NCI-H1930 (cell line): Measurements from ENCODE around the gene POTEI.
"Not testable (repeated sequence)": the region's sequence is repeated elsewhere in the genome, so short reads cannot be mapped to it uniquely, and the experiment has no call there.

Source experiments
- DNase-seq, 2 experiments: peaks; one replicate each; lab custom pipeline; 2025; lab: John Stamatoyannopoulos, UW

The POTEI gene

DNA sequence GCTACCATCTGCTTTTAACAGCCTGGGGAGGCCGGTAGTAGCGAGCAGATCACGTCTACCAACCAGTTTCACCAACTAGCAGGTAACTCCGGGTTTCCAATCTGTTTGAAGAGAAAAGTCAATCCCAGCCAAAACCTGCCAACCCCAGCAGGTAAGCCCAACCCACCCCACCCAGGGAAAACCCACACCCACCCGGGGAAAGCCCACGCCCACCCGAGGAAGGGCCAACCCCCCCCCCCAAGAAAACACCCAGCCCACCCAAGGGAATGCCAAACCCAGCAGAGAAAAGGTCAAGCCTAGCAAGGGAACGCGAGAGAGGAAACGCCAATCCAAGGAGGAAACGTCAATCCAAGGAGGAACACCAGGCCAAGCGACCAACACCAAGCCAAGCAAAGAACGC is at the start of gene POTEI:
Gene POTEI (minus strand): TSS at position 101 of the 400 bp plus-strand sequence. CDS start 93 bp downstream, at position 8.
- DNase-seq = not testable (repeated sequence)

DNA sequence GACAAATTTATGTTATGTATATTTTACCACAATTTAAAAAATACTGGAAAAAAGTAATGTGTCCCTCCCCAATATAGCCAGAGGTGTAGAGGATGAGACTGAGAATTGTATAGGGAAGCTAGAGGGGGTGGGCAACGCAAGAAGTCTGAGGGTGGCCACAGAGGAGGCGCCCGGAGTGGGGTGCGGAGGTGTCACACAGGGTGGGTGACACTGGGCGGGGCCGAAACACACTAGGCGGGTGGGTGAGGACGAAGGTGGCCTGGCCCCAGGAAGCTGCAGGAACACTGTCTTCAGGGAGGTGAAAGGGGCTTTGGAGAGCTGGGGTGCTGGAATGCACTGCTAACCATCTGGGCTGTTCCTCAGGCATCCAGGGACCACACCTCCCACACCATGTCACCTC is 47.3 kb upstream of the POTEI start:
- not testable (repeated sequence) for DNase-seq

DNA sequence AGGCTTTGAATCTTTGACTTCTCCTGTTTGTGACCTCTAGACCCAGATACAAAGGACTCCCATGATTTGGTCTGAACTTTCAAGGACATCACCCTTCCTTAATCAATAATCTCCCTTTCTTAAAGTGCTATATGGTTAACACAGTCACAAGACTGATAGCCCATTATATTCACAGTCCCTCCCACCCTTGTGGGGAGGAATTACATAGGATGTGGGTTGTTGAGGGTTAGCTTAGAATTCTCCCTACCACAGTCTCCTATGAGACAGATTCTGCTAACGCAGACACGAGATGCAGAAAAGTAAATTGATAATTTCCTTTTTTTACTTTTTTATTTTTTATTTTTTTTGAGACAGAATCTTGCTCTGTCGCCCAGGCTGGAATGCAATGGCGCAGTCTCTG is 45.0 kb upstream of the POTEI start:
- DNase-seq = not testable (repeated sequence)

DNA sequence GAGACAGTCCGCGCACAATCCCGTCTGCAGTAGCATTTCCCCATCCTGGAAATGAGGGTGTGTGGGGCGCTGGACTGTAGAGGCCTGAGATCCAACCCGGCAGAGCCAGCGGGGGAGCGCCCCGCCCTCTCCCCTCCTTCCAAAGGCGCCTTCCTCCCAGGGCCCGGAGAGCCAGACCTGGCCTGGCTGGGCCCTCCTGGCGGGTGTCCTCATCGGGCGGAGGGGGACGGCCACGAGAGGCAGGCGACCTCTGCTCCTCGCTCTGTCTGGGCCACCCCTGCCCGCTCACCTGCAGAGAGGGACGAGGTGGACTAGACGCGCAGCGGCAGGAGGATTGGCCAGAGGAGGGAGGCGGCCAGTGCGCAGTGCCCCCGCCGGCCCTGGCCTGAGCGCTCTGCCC is 40.3 kb upstream of the POTEI start:
- DNase-seq = not testable (repeated sequence)

DNA sequence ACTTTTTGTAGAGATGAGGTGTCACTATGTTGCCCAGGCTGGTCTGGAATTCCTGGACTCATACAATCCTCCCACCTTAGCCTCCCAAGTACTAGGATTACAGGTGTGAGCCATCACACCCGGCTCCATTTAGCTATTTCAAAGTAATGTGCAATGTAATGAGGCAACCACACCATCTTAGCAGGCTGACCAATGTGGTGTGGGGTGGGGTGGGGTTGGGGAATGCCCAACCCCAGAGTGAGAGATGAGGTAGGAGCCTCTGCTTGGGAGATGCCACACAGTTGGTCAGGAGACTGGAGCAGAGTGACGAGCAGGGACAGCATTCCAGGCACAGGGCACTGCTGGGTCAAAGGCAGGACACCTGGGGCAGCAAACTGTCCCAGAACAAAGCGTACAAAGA is 39.3 kb upstream of the POTEI start:
- not testable (repeated sequence) for DNase-seq

DNA sequence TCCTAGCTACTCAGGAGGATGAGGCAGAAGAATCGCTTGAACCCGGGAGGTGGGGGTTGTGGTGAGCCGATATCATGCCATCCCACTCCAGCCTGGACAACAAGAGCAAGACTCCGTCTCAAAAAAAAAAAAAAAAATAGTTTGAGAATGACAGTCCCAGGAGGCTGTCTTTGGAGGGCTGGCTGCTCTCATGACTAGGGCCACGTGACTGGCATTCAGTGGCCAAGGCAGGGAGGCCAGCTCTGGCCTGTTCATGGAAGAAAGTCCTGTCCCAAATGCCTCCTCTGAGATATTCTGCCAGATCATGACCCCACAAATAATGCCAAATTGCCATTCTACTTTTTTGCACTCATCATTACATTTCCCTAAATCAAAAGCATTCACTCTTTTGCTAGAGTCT is 35.9 kb upstream of the POTEI start:
- not testable (repeated sequence) for DNase-seq

DNA sequence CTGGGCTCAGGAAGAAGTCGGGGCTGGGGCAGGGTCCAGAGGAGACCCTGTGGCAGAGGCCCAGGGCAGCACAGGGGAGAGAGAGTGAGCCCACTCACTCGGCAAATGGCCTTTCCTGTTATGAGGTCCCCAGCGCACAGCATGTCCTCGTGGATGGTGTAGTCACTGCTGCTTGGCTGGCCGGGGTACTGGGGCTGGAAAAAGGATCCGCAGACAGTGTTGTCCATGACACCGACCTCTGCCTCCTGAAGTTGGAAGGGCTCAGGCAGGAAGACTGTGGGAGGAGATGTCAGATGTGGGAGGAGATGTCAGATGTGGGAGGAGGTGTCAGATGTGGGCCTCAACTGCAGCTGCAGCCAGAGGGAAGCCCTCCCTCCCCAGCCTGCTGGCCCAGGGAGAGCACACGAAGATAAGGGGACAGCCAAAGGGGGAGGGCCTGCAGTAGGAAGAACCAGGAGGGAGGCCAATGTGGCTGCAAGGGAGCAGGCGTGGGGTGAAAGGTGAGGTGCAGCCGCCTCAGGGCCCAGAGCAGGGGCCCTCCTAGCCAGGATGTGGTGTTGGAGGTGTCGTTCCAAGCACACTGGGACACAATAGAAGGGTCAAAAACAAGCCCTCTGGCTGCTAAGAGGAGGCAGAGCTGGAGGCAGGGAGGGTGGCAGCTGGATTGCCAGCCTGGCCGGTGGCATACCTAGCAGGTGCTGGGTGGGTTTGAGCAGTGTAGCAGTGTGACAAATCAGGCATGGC is 34.8 kb upstream of the POTEI start:
- not testable (repeated sequence) for DNase-seq

DNA sequence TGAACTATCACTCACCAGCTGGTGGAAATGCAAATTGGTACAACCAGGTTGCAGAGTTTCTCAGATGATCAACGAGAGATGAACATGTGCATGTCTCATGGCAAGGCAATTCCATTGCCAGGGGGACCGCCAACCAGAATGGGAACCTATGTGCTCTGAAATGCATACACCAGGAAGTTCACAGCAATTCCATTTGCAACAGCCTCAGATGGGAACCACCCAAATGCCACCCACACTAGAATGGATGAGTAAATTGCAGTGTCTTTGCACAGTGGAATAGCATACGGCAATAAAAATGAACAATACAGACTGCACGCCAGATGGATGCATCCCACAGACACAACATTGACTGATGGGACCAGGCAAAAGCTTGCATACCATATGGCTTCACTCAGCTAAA is 33.7 kb upstream of the POTEI start:
- DNase-seq = not testable (repeated sequence)

DNA sequence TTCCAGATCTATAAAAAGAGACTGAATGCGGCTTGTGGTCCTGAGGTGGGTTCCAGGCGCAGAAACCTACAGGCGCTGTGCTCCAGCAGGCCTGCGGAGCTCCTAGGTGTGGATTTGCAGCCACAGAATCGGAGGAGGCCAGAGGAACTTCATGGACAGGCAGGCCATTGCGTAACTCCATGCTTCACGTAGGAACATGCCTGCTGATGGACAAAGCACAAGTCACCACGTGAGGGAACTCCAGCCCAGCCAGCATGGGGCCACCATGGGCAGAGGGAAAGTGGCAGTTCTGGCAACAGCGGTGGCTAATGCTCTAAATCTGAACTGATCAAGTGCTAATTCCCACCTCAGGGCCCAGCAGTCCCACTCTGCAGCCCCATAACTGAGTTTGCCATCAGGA is 29.1 kb upstream of the POTEI start:
- DNase-seq = not testable (repeated sequence)

DNA sequence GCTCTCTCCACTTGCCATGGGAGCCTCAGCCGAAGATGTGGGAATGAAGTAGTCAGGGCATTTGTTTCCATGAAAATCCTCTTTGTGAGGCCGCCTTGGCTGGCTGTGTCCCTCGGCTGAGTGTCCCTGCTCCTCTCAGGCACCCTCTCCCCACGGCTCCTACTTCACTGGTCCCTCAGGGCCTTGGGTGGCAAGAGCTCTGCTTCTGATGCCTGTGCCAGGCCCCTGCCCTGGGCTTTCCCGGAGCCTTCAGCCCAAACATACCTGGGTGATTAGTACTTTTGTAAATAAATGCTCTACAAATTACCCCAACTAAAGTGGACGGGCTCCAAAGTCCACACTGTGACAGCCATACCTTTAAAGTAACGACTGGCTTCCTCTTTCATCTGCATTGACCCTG is 27.5 kb upstream of the POTEI start:
- not testable (repeated sequence) for DNase-seq

DNA sequence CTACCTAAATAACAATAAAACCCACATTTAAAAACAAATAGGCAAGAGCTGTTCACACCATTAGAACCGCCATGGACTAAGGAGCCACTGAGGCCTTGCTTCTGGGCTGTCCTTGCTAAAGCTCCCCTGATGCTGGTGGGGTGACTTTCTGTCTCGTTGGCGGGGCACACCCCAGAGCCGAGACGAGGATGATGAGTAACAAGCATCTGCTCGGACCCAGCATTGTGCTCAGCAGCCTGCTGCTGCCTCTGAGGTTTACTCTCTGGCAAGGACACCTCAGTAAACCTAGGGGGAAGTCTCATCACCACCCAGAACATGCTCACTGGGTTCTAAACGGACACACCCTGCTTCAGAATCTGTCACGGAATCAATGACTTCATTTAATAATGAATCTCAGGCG is 22.5 kb upstream of the POTEI start:
- not testable (repeated sequence) for DNase-seq

DNA sequence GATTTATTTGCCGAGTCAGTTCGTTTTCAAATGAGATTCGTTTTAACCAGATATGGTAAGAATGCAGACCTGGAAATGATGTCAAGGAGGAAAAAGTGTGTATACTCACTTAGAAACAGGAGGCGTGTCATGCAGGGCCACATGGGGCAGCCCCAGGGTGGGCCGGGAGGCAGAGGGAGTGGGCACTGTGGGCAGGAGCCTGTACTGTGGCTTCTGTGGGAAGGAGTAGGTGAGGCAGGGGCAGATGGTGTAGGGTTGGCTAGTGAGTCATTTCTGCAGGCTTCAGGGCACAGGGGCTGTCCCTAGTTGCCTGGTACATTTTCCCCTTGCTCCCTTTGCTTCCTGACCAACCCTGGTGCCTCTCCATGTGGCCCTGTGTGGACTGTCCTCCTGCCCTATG is 22.1 kb upstream of the POTEI start:
- not testable (repeated sequence) for DNase-seq

DNA sequence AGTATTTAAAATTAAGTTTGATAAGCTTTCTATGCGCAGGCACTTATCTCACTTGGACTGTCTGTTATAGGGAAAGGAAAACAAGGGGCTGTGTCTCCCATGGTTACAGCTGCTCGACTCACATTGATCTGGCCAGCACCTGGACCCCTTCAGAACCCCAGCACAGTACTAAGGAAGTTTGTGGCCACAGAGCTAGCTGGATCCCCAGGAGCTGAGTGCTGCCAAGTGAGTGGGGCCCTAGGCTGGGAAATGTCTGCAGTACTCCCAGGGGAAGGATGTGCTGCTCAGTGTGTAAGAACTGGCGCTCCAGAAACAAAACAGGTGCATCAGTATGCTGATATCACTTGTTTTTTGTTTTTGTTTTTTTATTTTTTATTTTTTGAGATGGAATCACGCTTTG is 21.1 kb upstream of the POTEI start:
- not testable (repeated sequence) for DNase-seq

DNA sequence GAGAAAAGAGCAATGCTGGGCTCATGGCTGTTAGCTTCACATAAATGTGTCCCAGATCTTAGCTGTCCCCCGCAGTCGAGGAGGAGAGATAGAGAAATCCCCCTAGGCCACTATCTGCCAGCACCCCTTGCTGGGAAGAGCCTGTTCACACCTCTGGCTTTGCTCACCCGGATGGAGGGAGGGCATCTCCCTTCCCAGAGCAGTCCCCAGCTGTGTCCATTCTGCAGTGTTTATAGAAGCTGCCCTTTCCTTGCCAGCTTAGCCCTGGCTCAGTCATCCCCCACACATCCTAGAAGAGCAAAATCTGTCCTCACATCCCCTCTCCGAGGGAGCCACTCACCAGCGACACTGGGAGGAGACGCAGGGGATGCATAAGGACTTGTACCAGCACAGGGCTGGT is 20.4 kb upstream of the POTEI start:
- not testable (repeated sequence) for DNase-seq

DNA sequence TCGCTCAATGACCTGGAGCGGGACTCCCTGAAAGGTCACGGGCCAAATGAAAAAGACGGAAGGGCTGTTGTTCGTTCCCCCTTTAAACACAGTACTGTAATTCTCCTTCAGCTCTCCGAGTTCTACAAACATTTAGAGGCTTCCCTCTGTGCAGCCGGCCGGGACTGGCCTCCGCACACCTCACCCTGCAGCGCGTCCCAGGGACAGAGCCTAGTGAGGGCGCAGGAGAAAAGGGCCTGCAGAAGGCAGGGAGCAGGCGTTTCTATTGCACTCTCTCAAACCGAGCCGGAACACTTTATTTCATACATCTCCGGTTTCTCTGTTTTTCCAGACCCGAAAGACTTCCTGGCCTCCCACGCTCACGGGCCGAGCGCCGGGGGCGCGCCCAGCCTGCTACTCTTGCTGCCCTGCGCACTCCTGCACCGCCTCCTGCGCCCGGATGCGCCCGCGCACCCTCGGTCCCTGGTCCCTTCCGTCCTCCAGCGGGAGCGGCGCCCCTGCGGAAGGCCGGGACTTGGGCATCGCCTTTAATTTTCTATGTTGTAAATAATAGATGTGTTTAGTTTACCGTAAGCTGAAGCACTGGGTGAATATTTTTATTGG is 18.3 kb upstream of the POTEI start:
- DNase-seq = not testable (repeated sequence)

DNA sequence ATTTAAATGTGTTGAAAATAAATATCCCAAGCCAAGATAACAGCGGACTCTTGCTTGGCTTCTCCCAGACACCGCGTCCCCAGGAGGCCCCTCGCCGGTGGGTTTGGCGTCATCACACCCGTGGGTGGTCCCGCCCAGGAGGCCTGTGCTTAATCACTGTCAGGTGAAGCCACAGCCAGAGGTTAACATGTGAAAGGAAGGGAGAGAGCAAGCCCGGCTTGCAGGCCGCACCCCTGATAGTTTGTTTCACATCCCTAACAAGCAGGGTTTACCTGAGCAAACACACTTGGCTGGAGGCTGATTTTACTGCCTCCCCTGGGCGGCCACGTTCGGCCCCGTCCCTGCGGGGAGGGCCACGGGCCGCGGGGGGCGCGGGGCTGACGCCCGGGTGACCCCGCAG is 13.3 kb upstream of the POTEI start:
- not testable (repeated sequence) for DNase-seq

DNA sequence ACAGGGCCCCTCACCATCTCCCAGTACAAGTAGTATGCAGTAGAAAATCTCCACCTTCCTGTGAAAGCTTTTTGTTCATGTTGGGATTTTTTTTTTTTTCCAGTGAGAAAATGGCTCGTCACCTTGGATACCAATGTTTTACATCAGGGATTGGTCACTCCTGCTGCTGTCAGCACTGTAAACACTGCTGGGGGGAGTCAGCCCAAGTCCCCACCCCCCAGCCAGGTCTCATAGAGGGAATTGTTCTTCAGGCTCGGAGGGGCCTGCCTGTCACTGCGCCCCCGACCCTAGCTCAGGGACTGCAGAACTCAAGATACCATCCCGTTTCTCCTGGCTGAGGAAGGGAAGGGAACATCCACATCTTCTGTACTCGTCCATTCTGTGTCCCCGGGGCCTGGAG is 11.9 kb upstream of the POTEI start, which contains the start of gene CFC1B:
Gene CFC1B (plus strand): TSS at position 231 of the 400 bp plus-strand sequence. CDS start 263 bp downstream, outside the sequence.
- not testable (repeated sequence) for DNase-seq

DNA sequence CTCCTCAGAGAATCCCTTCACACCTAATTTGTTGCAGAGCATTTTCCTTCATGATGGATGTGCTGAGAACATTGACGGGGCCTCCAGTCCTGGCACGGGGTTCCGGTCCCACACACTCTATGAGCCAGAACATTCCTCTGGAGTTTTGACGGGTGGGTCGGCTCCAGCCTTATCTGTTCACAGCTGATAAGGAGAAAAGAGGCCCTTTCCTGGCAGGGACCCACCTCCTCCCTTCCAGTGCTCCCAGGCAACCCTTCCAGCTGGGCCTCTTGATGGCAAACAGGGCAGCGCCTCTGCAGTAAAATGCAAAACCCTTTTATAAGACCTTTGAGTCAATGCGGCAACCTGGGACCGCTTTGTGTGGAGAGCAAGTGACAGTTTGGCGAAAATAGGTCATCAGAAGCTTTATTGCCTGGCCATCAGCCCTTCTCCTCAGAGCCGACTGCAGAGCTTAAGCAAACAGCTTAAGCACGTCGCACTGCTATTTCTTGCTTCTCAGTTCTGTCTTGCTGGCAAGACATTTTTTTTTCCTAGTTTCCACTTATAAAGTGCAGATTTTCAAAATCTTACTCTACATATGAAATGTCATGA is 9.5 kb upstream of the POTEI start:
- not testable (repeated sequence) for DNase-seq

DNA sequence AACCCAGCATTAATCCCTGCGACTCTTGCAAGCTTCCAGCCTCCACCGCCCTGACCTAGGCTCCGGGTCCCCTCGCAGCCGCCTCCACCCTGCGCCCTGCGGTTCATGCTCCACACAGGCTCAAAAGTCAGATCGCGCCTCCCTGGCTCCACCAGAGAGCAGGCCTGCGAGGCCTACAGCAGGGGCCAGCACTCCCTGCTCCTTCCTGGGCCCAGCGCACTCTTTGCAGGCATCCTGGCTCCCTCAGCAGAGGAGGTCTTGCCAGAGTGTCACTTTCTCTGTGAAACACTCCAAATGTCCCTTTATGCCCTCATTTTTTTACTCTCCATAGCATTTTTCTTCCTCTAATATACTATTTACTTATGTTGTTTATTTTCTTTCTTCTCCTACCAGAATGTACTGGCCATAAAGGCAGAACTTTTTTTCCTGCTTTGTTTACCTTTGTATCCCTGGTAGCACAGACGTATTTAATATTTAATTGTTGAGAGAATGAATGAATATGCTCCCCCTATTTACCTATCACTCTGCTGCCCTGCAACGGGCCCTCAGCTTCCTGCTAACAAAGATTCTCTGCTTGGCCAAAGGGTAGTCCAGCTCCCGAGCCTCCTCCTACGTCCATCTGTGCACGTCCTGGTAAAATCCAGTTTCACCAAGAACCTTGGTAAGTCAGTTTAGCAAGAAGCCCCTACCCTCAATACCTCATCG is 2.8 kb upstream of the POTEI start:
- DNase-seq = not testable (repeated sequence)

DNA sequence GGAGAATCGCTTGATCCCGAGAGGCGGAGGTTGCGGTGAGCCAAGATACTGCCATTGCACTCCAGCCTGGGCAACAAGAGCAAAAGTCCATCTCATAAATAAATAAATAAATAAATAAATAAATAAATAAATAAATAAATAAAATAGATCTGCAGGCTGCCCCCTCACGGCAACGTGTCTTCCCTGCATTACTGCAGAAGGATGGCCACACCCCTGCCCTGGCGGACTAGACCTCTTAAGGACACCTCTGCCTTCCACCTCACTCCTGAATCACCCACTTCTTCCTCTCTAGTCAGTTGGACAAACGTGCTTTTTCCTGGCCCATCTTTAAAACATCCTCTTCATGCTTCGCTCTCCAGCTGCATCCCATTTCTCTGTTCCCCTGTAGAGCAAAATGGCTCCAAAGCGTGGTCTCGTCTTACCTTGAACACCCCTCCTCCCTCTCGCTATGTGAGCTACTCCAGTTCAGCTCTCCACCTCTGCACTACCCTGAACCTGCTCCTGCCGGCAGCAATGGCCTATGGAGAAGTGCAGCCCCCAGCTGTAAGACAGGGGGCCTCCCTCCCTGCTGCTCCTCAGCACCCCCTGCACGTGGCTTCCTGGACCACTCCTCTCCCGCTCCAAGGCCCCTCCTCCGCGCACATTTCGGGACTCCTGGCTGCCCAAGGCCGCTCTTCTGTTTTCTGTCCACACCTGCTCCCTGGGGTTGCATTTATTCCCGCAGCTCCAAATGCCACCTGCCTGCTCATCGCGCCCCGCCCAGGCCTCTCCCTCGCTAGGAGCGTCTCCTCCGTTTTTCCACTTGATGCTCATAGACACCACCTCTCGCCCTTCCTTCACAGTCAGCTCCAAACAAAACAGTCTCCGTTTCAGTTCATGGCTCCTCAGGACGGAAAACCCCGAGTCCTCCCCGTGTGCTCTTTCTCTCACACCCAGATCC is 1.9 kb upstream of the POTEI start:
- DNase-seq = not testable (repeated sequence)

DNA sequence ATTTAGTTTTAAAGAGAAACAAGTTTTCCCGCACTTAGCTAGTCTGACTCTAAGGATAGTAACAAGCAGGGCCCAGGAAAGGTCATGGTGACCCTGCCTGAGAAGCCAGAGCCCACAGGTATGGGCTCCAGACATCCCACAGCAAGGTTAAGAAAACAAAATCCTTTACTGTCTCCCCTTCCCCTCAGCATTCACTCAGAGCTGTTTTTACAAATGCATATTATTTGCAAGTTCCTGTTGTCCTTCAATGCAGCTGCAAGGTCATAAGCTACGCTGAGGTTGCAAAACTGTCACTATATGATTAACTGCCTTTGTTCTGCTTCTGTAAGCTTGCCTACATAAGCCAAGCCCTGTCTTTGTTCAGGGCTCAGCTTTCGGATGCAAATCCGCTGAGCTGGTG is 18.1 kb downstream of the POTEI start:
- not testable (repeated sequence) for DNase-seq
